GM18873 (cell line): Measurements from ENCODE around the gene HELLS.
"Not testable (repeated sequence)": the region's sequence is repeated elsewhere in the genome, so short reads cannot be mapped to it uniquely, and the experiment has no call there.

Experiments
- ATAC-seq: cut with Tn5 transposase; IDR thresholded peaks from one replicate; pipeline ENCODE4 v1.9.1; 2021; ENCODE audit warnings: mild to moderate bottlenecking, moderate library complexity, moderate number of reproducible peaks; ENCODE audit not compliant: unreplicated experiment, low FRiP score

HELLS gene

DNA sequence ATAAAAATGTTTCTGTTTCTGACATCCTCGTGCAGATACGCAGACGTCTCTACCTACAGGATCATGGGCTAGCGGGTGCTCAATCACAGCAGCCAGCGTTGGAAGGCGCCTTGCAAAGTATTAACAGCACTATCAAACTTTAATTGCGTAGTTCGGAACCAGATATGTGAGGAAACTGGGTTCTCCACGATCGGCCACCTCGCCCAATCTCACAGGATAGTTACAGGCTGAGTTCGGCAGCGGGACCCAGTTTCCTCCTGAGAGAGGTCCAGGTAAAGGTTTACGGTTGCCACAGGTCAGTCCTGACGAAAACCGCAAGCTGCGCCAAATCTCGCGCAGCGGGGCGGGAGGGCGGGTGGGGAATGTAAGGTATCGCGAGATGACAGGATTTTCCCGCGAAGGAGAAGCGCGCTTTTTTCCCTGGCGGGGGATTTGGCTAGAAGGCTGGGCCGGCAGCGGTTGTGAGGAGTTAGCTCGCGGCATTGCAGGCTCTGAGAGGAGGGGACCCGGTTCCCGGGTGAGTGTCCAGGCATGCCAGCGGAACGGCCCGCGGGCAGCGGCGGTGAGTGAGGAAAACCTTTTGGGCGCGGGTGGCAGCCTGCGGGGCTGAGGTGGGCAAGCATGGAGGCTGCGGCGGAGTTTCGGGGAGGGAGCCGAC lies at the start of gene HELLS:
Gene HELLS (plus strand): TSS at position 398 of the 658 bp plus-strand sequence. CDS start 134 bp downstream, at position 532.
- peak; percentile 58 for ATAC-seq

DNA sequence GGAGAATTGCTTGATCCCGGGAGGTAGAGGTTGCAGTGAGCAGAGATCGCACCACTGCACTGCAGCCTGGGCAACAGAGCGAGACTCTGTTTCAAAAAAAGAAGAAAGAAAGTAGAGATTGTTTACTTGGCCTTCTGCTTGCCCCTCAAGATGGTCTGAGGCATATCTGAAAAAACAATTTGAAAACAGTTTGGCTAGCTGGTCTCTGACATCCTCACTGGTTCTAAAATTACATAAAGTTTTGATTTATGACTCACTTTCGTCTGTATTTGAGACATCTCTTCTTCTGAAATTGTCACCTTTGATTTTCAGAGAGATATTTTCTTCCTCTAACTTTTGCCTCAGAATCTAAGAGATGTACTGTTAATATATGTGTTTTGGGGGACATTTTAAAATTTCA lies 49.6 kb upstream of the HELLS start:
- peak; percentile 50 for ATAC-seq

DNA sequence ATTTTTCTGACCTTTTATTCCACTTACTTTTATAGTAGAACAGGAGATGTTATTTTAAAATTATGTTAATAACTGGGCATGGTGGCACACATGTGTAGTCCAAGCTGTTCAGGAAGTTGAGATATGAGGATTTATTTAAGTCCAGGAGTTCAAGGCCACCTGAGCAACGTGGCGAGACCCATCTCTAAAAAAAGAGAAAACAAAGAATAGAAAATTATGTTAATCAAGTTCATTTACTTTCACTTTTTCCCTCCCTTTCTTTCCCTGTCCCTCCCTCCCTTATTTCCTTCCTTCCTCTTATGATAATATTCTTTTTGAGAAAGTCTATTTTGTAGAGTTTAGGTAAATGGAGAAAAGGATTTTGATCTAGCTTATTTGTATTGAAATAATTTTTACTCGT lies 48.9 kb upstream of the HELLS start:
- no peak for ATAC-seq

DNA sequence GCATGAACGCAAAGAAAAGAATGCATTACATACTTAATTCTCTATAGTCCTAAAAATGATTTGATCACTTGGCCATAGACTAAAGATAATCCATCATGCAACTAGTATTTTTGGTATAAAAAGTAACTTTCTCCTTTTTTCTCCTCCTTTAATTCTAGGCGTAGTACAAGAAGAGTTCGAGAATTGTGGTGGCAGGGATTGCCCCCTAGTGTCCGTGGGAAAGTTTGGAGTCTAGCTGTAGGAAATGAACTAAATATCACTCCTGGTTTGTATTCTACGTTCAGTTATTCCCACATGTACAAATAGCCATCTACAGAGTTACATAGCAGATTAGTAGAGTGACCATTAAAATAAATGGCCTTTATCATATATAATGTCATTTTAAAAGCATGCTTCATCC lies 45.5 kb upstream of the HELLS start:
- ATAC-seq, result no peak

DNA sequence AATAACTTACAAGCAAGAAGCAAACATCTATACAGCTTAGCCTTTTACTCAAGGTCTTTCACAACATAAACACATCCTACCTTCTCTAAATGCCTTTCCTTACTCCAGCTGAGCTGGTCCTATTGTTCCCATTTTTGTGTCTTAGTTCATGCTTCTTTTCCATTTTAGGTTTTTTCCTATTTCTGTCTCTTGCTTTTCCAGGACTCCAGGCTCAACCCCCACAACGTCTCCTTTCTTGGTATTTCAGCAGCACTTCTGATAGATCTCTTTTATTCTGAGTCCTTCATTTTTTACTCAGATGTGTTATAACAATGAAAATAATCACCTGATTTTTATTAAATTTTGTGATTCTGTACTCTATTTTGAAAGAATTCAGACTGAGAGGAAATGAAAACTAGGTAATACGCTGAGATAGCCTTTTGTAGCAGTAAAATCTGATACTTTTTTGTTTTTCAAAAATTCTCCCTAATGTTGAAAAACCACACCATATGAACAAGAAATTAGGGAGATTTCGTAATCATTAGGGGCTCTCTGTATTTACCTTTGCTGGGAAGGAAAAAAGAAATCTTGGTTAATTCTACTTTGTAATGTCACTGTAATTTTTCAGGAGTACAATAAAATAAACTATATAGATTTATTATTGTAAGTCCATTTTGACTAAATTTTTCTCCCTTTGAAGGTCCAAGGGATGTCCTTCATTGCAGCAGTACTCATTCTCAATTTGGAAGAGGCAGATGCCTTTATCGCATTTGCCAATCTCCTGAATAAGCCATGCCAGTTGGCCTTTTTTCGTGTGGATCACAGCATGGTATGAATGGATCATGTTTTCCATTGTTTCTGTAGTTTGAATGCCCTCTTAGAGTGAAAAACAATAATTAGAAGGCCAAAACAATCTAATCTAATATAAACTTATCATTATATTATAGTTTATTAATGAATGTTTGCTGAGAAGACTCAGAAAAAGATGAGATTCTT lies 24.0 kb upstream of the HELLS start:
- ATAC-seq, result no peak

DNA sequence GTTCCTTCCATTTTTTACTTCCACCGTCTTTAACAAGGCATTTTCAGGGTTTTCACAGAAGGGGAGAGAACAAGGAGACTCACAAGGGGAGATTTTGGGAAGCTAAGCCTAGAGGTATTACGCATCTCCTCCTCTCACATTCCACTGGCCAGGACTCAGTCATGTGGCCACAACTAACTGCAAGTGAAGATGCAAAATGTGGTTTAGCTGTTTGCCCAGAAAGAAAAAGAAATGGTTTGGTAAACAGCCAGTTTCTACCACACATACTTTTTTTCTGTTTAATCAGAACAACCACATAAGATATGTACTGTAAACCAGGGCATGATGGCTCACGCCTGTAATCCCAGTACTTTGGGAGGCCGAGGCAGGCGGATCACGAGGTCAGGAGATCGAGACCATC lies 21.4 kb upstream of the HELLS start:
- ATAC-seq, result no peak

DNA sequence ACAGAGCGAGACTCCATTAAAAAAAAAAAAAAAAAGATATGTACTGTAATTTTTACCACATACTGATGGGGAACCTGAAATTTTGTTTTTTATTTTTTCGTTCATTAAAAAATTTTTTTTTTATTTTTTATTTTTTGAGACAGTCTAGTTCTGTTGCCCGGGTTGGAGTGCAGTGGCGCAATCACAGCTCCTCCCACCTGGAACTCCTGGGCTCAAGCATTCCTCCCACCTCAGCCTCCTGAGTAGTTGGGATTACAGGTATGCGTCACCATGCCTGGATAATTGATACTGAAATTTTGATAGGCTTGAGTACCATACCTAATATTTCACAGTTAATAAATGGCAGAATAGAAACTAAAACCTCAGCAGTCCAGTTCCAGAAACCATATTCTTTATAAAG lies 20.9 kb upstream of the HELLS start:
- ATAC-seq, result no peak

DNA sequence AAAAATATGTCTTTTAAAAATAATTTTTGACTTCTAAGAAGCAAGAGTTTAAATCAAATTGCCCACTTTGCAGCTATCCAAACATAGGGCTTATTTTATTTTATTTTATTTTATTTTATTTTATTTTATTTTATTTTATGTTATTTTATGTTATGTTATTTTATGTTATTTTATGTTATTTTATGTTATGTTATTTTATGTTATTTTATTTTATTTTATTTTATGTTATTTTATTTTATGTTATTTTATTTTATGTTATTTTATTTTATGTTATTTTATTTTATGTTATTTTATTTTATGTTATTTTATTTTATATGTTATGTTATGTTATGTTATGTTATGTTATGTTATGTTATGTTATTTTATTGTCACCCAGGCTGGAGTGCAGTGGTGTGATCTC lies 14.0 kb upstream of the HELLS start:
- not testable (repeated sequence) for ATAC-seq

DNA sequence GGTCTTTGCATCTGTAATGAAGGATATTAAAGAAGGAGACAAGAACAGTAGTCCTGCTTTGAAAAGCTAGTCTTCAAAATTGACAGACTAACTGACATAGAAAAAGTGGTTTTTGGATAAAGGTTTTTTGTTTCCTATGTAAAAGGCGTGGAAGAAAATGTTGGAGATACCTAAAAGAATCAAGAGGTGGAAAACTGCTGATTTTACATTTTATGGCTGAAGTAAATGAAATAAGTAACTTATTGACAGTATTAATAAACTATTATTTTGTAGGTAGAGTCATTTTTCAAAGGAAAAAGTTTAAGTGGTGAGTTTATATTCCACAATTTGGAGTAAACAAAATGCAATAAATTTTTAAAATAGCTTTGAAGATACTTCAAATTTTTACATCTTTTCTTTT lies 12.6 kb upstream of the HELLS start:
- ATAC-seq, result no peak

DNA sequence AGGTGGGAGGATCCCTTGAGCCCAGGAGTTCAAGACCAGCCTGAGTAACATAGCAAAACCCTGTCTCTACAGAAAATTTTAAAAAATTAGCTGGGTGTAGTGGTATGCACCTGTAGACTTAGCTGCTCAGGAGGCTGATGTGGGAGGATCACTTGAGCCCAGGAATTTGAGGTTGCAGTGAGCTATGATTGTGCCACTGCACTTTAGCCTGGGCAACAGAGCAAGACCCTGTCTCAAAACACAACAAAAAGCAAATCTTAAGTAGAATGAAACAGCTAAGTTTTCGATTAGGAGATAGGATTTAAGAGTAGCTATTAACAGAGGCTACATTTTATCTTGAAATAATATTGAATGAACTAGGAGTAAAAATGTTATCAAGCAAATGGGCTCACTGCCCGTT lies 3.3 kb upstream of the HELLS start:
- not testable (repeated sequence) for ATAC-seq

DNA sequence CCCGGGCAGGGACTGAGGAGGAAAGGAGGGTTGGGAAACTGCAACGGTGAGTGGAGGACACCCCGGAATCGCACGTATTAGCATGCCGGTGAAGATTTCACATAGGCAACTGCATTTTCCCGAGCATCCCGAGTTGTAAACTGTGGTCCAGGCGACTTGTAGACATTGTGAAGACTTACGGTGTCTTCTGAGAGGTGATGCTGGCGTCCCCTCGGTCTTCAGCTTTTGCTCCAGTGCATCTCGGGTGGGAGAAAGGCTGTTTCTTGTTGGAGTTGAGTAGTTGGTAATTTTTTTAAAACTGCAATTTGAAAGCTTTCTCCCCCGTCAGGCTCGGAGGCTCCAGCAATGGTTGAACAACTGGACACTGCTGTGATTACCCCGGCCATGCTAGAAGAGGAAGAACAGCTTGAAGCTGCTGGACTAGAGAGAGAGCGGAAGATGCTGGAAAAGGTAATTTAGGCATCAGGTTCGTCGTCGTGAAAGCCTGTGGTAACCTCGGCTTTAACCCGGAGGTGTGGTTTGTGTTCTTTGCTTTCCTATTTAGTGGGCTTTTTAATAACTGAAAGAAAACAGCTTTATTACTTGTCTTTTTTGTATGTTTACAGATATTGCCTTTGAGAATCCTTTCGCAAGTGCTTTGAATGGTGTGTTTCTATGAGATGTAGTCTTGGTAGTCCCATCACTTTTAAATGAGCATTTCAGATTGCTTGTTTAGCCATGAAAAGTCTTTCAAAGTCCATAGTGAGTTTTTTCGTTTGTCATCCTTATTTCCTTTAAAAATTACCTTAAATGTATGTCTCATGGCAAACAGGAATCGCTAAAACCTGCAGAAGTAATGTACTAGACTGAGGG lies 687 bp downstream of the HELLS start:
- ATAC-seq, result peak; percentile 5

DNA sequence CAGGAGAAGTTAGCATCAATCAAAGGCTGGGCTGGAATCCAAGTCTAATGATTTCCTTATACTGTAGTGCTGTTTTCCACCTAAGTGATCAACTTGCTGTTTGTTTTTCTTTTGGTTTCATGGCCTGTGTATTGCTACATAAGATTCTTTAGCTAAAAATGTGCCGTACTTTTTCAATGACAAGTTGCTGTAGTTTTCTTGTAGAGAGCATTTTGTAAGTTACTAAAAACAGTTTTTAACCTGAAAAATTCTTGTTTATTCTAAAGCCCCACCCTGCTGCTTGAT lies 1.3 kb downstream of the HELLS start:
- no peak for ATAC-seq

DNA sequence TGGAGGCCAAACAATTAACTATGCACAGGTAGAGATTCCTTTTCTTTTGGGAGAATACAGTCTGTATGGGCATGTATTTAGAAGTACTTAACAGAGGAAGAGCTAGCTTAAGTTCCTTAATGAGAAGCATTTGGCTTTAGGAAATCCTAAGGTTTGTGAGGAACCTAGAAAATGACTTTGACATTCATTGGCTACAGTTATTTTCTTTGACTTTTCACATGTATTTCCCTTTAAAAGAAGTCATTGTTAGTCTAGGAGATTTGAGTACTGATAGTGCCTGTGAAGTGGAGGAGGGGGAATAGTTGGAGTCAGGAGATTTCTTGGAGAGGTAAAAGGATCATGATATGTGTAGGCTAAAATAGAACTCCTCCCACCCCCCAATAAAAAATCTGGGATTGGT lies 3.6 kb downstream of the HELLS start:
- ATAC-seq, result no peak

DNA sequence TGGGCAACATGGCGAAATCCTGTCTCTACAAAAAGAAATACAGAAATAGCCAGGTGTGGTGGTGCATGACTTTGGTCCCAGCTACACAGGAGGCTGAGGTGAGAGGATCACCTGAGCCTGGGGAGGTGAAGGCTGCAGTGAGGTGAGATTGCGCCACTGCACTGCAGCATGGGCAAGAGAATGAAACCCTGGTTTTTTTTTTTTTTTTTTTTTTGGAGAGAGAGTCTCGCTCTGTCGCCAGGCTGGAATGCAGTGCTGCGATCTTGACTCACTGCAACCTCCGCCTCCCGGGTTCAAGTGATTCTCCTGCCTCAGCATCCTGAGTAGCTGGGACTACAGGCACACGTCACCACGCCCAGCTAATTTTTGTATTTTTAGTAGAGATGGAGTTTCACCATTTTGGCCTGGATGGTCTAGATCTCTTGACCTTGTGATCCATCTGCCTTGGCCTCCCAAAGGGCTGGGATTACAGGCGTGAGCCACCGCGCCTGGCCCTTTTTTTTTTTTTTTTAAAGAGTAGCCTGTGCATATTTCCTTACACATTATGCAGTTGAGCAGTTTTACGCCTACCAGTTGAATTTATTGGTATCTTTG lies 22.2 kb downstream of the HELLS start:
- ATAC-seq, result not testable (repeated sequence)

DNA sequence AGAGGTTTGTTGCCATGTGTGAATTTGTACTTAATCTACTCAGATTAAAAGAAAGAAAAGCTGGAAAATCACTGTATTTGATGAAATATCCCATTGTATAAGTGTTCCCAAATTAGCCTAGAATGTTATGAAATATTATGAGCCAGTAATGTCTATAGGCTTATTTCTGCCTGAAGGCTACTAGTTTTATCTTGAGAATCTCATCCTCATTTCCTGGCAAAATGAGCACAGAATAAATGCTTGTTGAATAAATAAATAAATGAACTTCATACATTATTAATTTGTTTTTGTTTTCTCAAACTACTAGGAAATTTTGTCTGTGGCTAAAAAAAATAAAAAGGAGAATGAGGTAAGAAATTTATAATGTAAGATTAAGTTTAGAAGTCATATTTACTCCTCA lies 25.5 kb downstream of the HELLS start:
- ATAC-seq, result no peak

DNA sequence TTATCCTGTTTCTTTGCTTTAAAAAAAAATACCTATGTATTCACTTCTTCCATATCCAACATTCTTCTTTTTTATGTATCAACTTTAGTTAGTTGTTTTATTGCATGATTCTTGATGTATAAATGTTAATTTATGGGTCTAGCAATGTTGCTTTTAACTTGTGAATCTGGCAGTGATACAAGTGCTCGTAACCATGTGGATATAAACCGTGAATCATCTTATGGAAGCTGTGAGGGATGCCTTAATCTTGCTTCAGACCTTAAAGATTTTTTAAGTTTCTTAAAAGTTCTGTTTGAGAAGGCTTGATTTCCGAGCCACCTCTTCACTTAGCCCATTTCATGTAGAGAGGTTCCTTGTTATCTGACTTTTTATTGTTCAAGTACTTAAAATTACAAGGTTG lies 25.9 kb downstream of the HELLS start:
- ATAC-seq, result no peak

DNA sequence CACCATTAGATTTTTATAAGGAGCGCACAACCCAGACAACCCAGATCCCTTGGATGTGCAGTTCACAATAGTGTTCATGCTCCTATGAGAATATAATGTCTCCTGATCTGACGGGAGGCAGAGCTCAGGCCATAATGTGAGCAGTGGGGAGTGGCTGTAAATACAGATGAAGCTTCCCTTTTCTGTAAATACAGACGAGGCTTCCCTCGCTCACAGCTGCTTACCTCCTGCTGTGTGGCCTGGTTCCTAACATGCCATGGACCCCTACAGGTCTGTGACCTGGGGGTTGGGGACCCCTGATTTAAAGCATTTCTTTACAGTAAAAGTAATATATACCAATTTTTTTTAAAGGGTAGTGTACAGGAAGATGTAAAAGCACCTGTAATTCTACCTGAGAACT lies 33.2 kb downstream of the HELLS start:
- no peak for ATAC-seq

DNA sequence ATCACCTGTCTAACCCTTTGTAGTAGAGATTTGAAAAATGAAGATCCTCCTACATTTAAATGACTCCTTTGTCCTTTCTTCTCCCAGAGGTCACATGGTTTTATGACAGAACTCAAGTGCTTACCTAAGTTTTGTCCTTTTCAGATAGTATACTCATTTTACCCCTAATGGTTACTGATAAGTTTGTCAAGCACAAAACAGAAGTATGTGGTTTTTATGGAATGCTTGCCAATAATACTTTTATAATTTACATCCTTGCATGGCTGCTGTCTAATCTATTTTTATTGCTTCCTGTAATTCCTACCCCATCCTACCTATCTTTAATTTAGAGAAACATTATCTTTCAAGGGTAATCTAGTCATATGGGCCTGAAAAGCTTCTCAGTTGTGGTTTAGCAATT lies 37.5 kb downstream of the HELLS start:
- ATAC-seq, result no peak

DNA sequence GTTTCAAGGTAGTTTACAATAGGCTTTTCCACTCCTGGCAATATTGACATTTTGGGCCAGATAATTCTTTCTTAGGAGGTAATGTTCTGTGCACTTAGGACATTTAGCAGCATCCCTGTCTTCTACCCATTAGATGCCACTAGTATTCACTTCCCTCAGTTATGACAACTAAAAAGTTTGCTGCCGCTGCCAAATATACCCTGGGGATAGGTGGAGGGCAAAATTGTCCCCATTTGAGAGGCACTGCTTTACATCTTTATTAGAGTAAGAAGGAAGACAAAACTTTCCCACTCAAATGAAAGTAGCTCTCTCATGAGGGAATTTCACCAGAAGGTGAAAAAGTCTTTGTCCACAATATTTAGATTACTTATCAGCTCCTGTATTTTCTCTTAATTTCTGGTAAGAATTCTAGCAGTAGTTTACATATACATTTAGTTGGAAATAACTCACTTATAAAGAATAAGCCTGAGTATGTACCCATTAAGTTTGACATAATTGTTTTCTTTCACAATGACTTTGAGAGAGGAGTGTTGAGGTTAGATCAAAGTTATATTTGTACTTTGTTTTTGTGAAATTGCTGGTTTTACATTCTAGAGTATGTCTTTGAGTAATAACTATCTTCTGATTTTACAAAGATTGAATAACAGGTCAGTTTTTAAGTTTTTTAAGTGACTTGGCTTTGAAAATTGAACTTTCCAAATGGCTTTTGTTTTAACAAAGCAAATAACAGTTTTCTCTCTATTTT lies 46.0 kb downstream of the HELLS start:
- peak; percentile 78 for ATAC-seq
